HepG2 (cell line): Measurements from ENCODE around the gene DNM3. TPM values are rescaled to one million over a fixed set of nuclear protein-coding genes. Genes with fewer than 3 reads are reported as not detected.

Experiments
- DR1 ChIP-seq: sonication (generic); formaldehyde crosslinking; IDR thresholded peaks from 2 replicates; pipeline ENCODE4 v1.8.0; 2021; ENCODE audit warnings: mild to moderate bottlenecking, missing genetic modification reagents, inconsistent platforms
- MXD1 ChIP-seq: sonication (generic); formaldehyde crosslinking; IDR thresholded peaks from 2 replicates; pipeline ENCODE4 v1.4.0; 2020; ENCODE audit warnings: mild to moderate bottlenecking, missing genetic modification reagents
- SP2 ChIP-seq: sonication (generic); formaldehyde crosslinking; IDR thresholded peaks from 2 replicates; pipeline ENCODE4 v1.5.1; 2020; ENCODE audit warnings: mild to moderate bottlenecking, missing genetic modification reagents
- TAF1 ChIP-seq: sonication (generic); formaldehyde crosslinking; IDR thresholded peaks from 2 replicates; pipeline ENCODE4 v1.4.0; 2020; ENCODE audit warnings: missing genetic modification reagents
- polyA plus RNA-seq, 8 experiments: library from polyadenylated mRNA; depleted of rRNA in 3 of 8; stranded (reverse) in 7 of 8; unstranded in 1 of 8; fragments of >200 nt; fragmentation: Illumina TruSeq in 4 of 8; extraction: Trizol in 4 of 8; gene quantifications; 2 replicates each; pipeline versions ENCODE4 v1.2.1 to v1.2.3, GENCODE V29; 2011 to 2016; ENCODE audit warnings: low read depth in 4 of 8, missing spikeins in 1 of 8, mixed read lengths in 1 of 8; ENCODE audit not compliant: insufficient read depth in 1 of 8
- total RNA-seq, 5 experiments: library from RNA; depleted of rRNA; stranded (reverse); fragments of >200 nt; fragmentation: Illumina TruSeq; extraction: Trizol; gene quantifications; 2 replicates each; pipeline ENCODE4 v1.2.3, GENCODE V29; 2016; ENCODE audit warnings: low read depth in 1 of 5
- TF ChIP-seq, protein P1 (sequence below): sonication (generic); formaldehyde crosslinking; IDR thresholded peaks from 2 replicates; pipeline ENCODE4 v1.5.0; 2020; ENCODE audit warnings: mild to moderate bottlenecking, missing genetic modification reagents, borderline replicate concordance
- TF ChIP-seq, protein P2 (sequence below): sonication (generic); formaldehyde crosslinking; IDR thresholded peaks from 2 replicates; pipeline ENCODE4 v1.5.1; 2020; ENCODE audit warnings: mild to moderate bottlenecking, missing genetic modification reagents, moderate library complexity

DNM3 gene
- total and polyA plus RNA-seq, 2 of the 13 experiments (the other 11 are each of a cell fraction or from before 2014, with no cell fraction given), result 0.05 TPM; not detected in 1

GRCh38 chr1:171835891-171836290, 5.4 kb upstream of the DNM3 start (continued):
- TF ChIP-seq, protein P1, sequence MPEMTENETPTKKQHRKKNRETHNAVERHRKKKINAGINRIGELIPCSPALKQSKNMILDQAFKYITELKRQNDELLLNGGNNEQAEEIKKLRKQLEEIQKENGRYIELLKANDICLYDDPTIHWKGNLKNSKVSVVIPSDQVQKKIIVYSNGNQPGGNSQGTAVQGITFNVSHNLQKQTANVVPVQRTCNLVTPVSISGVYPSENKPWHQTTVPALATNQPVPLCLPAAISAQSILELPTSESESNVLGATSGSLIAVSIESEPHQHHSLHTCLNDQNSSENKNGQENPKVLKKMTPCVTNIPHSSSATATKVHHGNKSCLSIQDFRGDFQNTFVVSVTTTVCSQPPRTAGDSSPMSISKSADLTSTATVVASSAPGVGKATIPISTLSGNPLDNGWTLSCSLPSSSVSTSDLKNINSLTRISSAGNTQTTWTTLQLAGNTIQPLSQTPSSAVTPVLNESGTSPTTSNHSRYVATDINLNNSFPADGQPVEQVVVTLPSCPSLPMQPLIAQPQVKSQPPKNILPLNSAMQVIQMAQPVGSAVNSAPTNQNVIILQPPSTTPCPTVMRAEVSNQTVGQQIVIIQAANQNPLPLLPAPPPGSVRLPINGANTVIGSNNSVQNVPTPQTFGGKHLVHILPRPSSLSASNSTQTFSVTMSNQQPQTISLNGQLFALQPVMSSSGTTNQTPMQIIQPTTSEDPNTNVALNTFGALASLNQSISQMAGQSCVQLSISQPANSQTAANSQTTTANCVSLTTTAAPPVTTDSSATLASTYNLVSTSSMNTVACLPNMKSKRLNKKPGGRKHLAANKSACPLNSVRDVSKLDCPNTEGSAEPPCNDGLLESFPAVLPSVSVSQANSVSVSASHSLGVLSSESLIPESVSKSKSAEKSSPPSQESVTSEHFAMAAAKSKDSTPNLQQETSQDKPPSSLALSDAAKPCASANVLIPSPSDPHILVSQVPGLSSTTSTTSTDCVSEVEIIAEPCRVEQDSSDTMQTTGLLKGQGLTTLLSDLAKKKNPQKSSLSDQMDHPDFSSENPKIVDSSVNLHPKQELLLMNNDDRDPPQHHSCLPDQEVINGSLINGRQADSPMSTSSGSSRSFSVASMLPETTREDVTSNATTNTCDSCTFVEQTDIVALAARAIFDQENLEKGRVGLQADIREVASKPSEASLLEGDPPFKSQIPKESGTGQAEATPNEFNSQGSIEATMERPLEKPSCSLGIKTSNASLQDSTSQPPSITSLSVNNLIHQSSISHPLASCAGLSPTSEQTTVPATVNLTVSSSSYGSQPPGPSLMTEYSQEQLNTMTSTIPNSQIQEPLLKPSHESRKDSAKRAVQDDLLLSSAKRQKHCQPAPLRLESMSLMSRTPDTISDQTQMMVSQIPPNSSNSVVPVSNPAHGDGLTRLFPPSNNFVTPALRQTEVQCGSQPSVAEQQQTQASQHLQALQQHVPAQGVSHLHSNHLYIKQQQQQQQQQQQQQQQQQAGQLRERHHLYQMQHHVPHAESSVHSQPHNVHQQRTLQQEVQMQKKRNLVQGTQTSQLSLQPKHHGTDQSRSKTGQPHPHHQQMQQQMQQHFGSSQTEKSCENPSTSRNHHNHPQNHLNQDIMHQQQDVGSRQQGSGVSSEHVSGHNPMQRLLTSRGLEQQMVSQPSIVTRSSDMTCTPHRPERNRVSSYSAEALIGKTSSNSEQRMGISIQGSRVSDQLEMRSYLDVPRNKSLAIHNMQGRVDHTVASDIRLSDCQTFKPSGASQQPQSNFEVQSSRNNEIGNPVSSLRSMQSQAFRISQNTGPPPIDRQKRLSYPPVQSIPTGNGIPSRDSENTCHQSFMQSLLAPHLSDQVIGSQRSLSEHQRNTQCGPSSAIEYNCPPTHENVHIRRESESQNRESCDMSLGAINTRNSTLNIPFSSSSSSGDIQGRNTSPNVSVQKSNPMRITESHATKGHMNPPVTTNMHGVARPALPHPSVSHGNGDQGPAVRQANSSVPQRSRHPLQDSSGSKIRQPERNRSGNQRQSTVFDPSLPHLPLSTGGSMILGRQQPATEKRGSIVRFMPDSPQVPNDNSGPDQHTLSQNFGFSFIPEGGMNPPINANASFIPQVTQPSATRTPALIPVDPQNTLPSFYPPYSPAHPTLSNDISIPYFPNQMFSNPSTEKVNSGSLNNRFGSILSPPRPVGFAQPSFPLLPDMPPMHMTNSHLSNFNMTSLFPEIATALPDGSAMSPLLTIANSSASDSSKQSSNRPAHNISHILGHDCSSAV (CRISPR knock-in tag), result no peak
- TF ChIP-seq DR1 (CRISPR knock-in tag) (no peak), MXD1 (CRISPR knock-in tag) (no peak), TAF1 (CRISPR knock-in tag) (no peak), SP2 (no peak)
- TF ChIP-seq, protein P2, sequence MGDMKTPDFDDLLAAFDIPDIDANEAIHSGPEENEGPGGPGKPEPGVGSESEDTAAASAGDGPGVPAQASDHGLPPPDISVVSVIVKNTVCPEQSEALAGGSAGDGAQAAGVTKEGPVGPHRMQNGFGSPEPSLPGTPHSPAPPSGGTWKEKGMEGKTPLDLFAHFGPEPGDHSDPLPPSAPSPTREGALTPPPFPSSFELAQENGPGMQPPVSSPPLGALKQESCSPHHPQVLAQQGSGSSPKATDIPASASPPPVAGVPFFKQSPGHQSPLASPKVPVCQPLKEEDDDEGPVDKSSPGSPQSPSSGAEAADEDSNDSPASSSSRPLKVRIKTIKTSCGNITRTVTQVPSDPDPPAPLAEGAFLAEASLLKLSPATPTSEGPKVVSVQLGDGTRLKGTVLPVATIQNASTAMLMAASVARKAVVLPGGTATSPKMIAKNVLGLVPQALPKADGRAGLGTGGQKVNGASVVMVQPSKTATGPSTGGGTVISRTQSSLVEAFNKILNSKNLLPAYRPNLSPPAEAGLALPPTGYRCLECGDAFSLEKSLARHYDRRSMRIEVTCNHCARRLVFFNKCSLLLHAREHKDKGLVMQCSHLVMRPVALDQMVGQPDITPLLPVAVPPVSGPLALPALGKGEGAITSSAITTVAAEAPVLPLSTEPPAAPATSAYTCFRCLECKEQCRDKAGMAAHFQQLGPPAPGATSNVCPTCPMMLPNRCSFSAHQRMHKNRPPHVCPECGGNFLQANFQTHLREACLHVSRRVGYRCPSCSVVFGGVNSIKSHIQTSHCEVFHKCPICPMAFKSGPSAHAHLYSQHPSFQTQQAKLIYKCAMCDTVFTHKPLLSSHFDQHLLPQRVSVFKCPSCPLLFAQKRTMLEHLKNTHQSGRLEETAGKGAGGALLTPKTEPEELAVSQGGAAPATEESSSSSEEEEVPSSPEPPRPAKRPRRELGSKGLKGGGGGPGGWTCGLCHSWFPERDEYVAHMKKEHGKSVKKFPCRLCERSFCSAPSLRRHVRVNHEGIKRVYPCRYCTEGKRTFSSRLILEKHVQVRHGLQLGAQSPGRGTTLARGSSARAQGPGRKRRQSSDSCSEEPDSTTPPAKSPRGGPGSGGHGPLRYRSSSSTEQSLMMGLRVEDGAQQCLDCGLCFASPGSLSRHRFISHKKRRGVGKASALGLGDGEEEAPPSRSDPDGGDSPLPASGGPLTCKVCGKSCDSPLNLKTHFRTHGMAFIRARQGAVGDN, result no peak
